OCI-LY1 (cell line): ENCODE measurements around the gene TMEM187.

Source experiments
- H2AFZ ChIP-seq: fragments of 200-600 bp; sonication (generic), shearing (Covaris generic); 2 replicates; pipeline ENCODE4 v1.6.0; 2014; ENCODE audit warnings: antibody characterized with exemption, mild to moderate bottlenecking, low read length
- H3F3A ChIP-seq: fragments of 200-600 bp; sonication (generic), shearing (Covaris generic); 2 replicates; pipeline ENCODE4 v1.6.0; 2014; ENCODE audit warnings: mild to moderate bottlenecking, antibody characterized with exemption, low read length, moderate library complexity; ENCODE audit not compliant: insufficient read depth
- H3K27ac ChIP-seq: fragments of 200-600 bp; sonication (generic); 2 replicates; pipeline ENCODE4 v1.5.1; 2014; ENCODE audit warnings: low read length, mixed run types, mild to moderate bottlenecking, low read depth; ENCODE audit not compliant: poor library complexity, severe bottlenecking
- H3K27me3 ChIP-seq: fragments of 200-600 bp; sonication (generic); 2 replicates; pipeline ENCODE4 v1.6.0; 2014; ENCODE audit warnings: antibody characterized with exemption, mild to moderate bottlenecking, low read length, moderate library complexity; ENCODE audit not compliant: insufficient read depth
- H3K36me3 ChIP-seq: fragments of 200-600 bp; sonication (generic); 2 replicates; pipeline ENCODE4 v1.6.1; 2014; ENCODE audit warnings: mild to moderate bottlenecking, antibody characterized with exemption, low read length, moderate library complexity, mixed read lengths; ENCODE audit not compliant: insufficient read depth
- H3K4me1 ChIP-seq: fragments of 200-600 bp; sonication (generic); 2 replicates; pipeline ENCODE4 v1.5.1; 2014; ENCODE audit warnings: mild to moderate bottlenecking, low read length, moderate library complexity; ENCODE audit not compliant: insufficient read depth, severe bottlenecking
- H3K4me2 ChIP-seq: fragments of 200-600 bp; sonication (generic), shearing (Covaris generic); 2 replicates; pipeline ENCODE4 v1.6.1; 2014; ENCODE audit warnings: low read length
- H3K4me3 ChIP-seq: fragments of 200-600 bp; sonication (generic); 2 replicates; pipeline ENCODE4 v1.5.1; 2014; ENCODE audit warnings: low read length, low read depth, mild to moderate bottlenecking, mixed read lengths; ENCODE audit not compliant: poor library complexity, severe bottlenecking
- H3K79me2 ChIP-seq: fragments of 200-600 bp; shearing (Covaris generic); 2 replicates; pipeline ENCODE4 v1.6.1; 2016; ENCODE audit warnings: mixed run types, low read length, mixed read lengths; ENCODE audit not compliant: insufficient read depth
- H3K9ac ChIP-seq: fragments of 200-600 bp; sonication (generic), shearing (Covaris generic); 2 replicates; pipeline ENCODE4 v1.6.1; 2014; ENCODE audit warnings: mild to moderate bottlenecking, low read length, mixed read lengths
- H3K9me2 ChIP-seq: fragments of 200-600 bp; sonication (generic), shearing (Covaris generic); 2 replicates; pipeline ENCODE4 v1.6.1; 2014; ENCODE audit warnings: low read depth, mild to moderate bottlenecking, low read length, mixed read lengths
- H3K9me3 ChIP-seq: fragments of 200-600 bp; shearing (Covaris generic); 2 replicates; pipeline ENCODE4 v1.6.1; 2014; ENCODE audit warnings: low read length, mixed read lengths
- H4K20me1 ChIP-seq: fragments of 200-600 bp; sonication (generic), shearing (Covaris generic); 2 replicates; pipeline ENCODE4 v1.6.0; 2016; ENCODE audit warnings: mild to moderate bottlenecking, low read length; ENCODE audit not compliant: insufficient read depth
- CTCF ChIP-seq: fragments of 200-600 bp; sonication (generic), shearing (Covaris generic); IDR thresholded peaks from 2 replicates; pipeline ENCODE4 v1.5.1; 2017; ENCODE audit warnings: mild to moderate bottlenecking, antibody characterized with exemption, low read length, moderate library complexity, mixed read lengths
- EZH2 ChIP-seq: fragments of 200-600 bp; sonication (generic), shearing (Covaris generic); IDR thresholded peaks from 2 replicates; pipeline ENCODE4 v1.8.0; 2017; ENCODE audit warnings: borderline replicate concordance, mixed run types, mild to moderate bottlenecking, antibody characterized with exemption, low read length, moderate library complexity, mixed read lengths

Gene TMEM187

GRCh38 chrX:153926858-153927671 is 45.5 kb upstream of the TMEM187 start:
- H3K9me3 ChIP-seq = no peaks in the 10 kb centered on the region
- peak overlapping the region; percentile 95 for H3K4me2 ChIP-seq
- H3K9ac ChIP-seq = peak overlapping the region; percentile 97
- peak overlapping the region; percentile 95 for H3K4me3 ChIP-seq
- H4K20me1 ChIP-seq = no peaks in the 10 kb centered on the region
- no peak for TF ChIP-seq EZH2
- no peak for TF ChIP-seq CTCF
- H3K9me2 ChIP-seq = no peaks in the 10 kb centered on the region
- no peaks in the 10 kb centered on the region for H3K27me3 ChIP-seq
- H3K36me3 ChIP-seq = peaks cover 26% of the 10 kb centered on the region; the same call in 1 of the 2 replicates
- no peaks in the 10 kb centered on the region for H3F3A ChIP-seq
- no peak overlapping the region for H2AFZ ChIP-seq
- no peaks in the 10 kb centered on the region for H3K79me2 ChIP-seq
- H3K4me1 ChIP-seq = peaks cover 59% of the 10 kb centered on the region
- H3K27ac ChIP-seq = peak overlapping the region; percentile 100

- no peak for TF ChIP-seq EZH2
- no peak for TF ChIP-seq CTCF
- Histone ChIP-seq H3K4me3 (peak overlapping the region; percentile 95), H3K36me3 (peaks cover 31% of the 10 kb centered on the region; the same call in 1 of the 2 replicates), H3K9ac (peak overlapping the region; percentile 97), H3K79me2 (no peaks in the 10 kb centered on the region), H3K27ac (peak overlapping the region; percentile 100), H3K4me1 (peaks cover 59% of the 10 kb centered on the region), H3K9me3 (no peaks in the 10 kb centered on the region), H3K4me2 (peak overlapping the region; percentile 95), H3K9me2 (no peaks in the 10 kb centered on the region), H2AFZ (no peak overlapping the region), H3K27me3 (no peaks in the 10 kb centered on the region), H4K20me1 (no peaks in the 10 kb centered on the region), H3F3A (no peaks in the 10 kb centered on the region)
Measured at GRCh38 chrX:153927672-153927921, 45.0 kb upstream of the TMEM187 start.

- H3K4me1 ChIP-seq = peaks cover 55% of the 10 kb centered on the region
- H3K79me2 ChIP-seq = no peaks in the 10 kb centered on the region
- H3K9me2 ChIP-seq = no peaks in the 10 kb centered on the region
- no peak overlapping the region for H2AFZ ChIP-seq
- peak; percentile 9; the same call in 1 of the 2 replicates for TF ChIP-seq CTCF
- no peak for TF ChIP-seq EZH2
- H3K27me3 ChIP-seq = no peaks in the 10 kb centered on the region
- H3K9me3 ChIP-seq = no peaks in the 10 kb centered on the region
- no peaks in the 10 kb centered on the region for H4K20me1 ChIP-seq
- H3F3A ChIP-seq = no peaks in the 10 kb centered on the region
- H3K27ac ChIP-seq = peak overlapping the region; percentile 100
- H3K4me2 ChIP-seq = peak overlapping the region; percentile 95
- peak overlapping the region; percentile 97 for H3K9ac ChIP-seq
- peaks cover 31% of the 10 kb centered on the region; the same call in 1 of the 2 replicates for H3K36me3 ChIP-seq
- H3K4me3 ChIP-seq = peak overlapping the region; percentile 95
Measured at GRCh38 chrX:153927922-153928760, 44.4 kb upstream of the TMEM187 start.
